HG02943 (cell line): Measurements from ENCODE around the gene UPB1.
A peak's percentile ranks its signal among the peaks of the same experiment; 100 is the strongest.

Source experiments
- ATAC-seq: cut with Tn5 transposase; IDR thresholded peaks from one replicate; pipeline ENCODE4 v1.9.1; 2021; ENCODE audit warnings: mild to moderate bottlenecking, low read depth, moderate library complexity; ENCODE audit not compliant: unreplicated experiment

Gene UPB1

GRCh38 chr22:24555165-24556039 lies 60.3 kb downstream of the UPB1 start, which contains the start of gene SNRPD3:
Gene SNRPD3, plus strand, starts transcription at chr22:24555999. Its CDS starts 1,676 bp downstream, at chr22:24557675.
- ATAC-seq, result peak; percentile 63

GRCh38 chr22:24559471-24559870 lies 64.3 kb downstream of the UPB1 start:
- no peak for ATAC-seq

GRCh38 chr22:24563246-24563645 lies 68.1 kb downstream of the UPB1 start:
- no peak for ATAC-seq

- no peak for ATAC-seq
These were observed 69.4 kb downstream of the UPB1 start for GRCh38 chr22:24564376-24565058.

GRCh38 chr22:24565077-24565476 lies 69.9 kb downstream of the UPB1 start:
- ATAC-seq, result no peak

- no peak for ATAC-seq
These were observed 71.9 kb downstream of the UPB1 start for GRCh38 chr22:24566899-24567511.

GRCh38 chr22:24567668-24568067 lies 72.5 kb downstream of the UPB1 start:
- no peak for ATAC-seq

- ATAC-seq, result no peak
These were observed 76.1 kb downstream of the UPB1 start for GRCh38 chr22:24571266-24571665.

- no peak for ATAC-seq
These were observed 81.6 kb downstream of the UPB1 start for GRCh38 chr22:24576778-24577177.
